GM23338 (cell line): Measurements from ENCODE around the gene EXOSC5.

Experiments
- CREB1 ChIP-seq: fragments of 250-450 bp; sonication (Bioruptor Pico); IDR thresholded peaks from 2 replicates; pipeline ENCODE4 v1.5.0; 2020; ENCODE audit warnings: low read depth, mild to moderate bottlenecking, moderate library complexity
- CTCF ChIP-seq, 2 experiments: fragments of 200-600 bp in 1 of 2; sonication (generic) in 1 of 2; conservative IDR thresholded peaks; 2 replicates each; pipeline versions ENCODE4 v1.5.1 to v1.6.1; 2016 to 2017; ENCODE audit warnings: antibody characterized with exemption in 2 of 2, low read depth in 2 of 2, mild to moderate bottlenecking in 2 of 2, moderate library complexity in 1 of 2
- ETS1 ChIP-seq: IDR thresholded peaks from 2 replicates; pipeline ENCODE4 v1.6.1; 2016; ENCODE audit warnings: antibody characterized with exemption
- EZH2 ChIP-seq: fragments of 200-600 bp; sonication (generic); IDR thresholded peaks from one replicate; pipeline ENCODE4 v1.8.0; 2017; ENCODE audit warnings: antibody characterized with exemption, mild to moderate bottlenecking, low read depth; ENCODE audit not compliant: unreplicated experiment
- EZH2phosphoT487 ChIP-seq: fragments of 200-600 bp; sonication (generic); IDR thresholded peaks from one replicate; pipeline ENCODE4 v1.8.1; 2018; ENCODE audit warnings: antibody characterized with exemption; ENCODE audit not compliant: unreplicated experiment
- JUNB ChIP-seq: IDR thresholded peaks from one replicate; pipeline ENCODE4 v1.6.1; 2016; ENCODE audit warnings: antibody characterized with exemption; ENCODE audit not compliant: unreplicated experiment
- POLR2AphosphoS5 ChIP-seq: IDR thresholded peaks from 2 replicates; pipeline ENCODE4 v1.6.1; 2016; ENCODE audit warnings: antibody characterized with exemption, low read depth
- REST ChIP-seq: IDR thresholded peaks from one replicate; pipeline ENCODE4 v1.6.1; 2018; ENCODE audit warnings: antibody characterized with exemption; ENCODE audit not compliant: unreplicated experiment
- STAT1 ChIP-seq: IDR thresholded peaks from one replicate; pipeline ENCODE4 v1.6.1; 2016; ENCODE audit warnings: antibody characterized with exemption; ENCODE audit not compliant: unreplicated experiment

- TF ChIP-seq CTCF (conservative IDR thresholded peaks at IDR 0.05; ENCODE audit: low read depth in 2 of 2) (no peak), EZH2 (no peak), REST (no peak), CREB1 (CRISPR knock-in tag) (no peak), EZH2phosphoT487 (no peak), POLR2AphosphoS5 (no peak), STAT1 (no peak), JUNB (no peak), ETS1 (no peak)
Measured at GRCh38 chr19:41399091-41399490, 1.9 kb upstream of the EXOSC5 start.
